NCI-H82 (cell line): Measurements from ENCODE around the gene B3GNT7.
A peak's percentile ranks its signal among the peaks of the same experiment; 100 is the strongest.
"Not testable (repeated sequence)": the region's sequence is repeated elsewhere in the genome, so short reads cannot be mapped to it uniquely, and the experiment has no call there.

Experiments used
- DNase-seq: peaks from one replicate; lab custom pipeline; 2025; lab: John Stamatoyannopoulos, UW

Gene B3GNT7

GRCh38 chr2:231395188-231396057, at the start of gene B3GNT7:
B3GNT7 (plus strand) TSS chr2:231395710; CDS start chr2:231395804, 94 bp downstream.
- DNase-seq: no peak

GRCh38 chr2:231347081-231347480, 48.4 kb upstream of the B3GNT7 start:
- no peak for DNase-seq

GRCh38 chr2:231347638-231348037, 47.9 kb upstream of the B3GNT7 start:
- no peak for DNase-seq

GRCh38 chr2:231348173-231348572, 47.3 kb upstream of the B3GNT7 start:
- peak; percentile 31 for DNase-seq

DNA sequence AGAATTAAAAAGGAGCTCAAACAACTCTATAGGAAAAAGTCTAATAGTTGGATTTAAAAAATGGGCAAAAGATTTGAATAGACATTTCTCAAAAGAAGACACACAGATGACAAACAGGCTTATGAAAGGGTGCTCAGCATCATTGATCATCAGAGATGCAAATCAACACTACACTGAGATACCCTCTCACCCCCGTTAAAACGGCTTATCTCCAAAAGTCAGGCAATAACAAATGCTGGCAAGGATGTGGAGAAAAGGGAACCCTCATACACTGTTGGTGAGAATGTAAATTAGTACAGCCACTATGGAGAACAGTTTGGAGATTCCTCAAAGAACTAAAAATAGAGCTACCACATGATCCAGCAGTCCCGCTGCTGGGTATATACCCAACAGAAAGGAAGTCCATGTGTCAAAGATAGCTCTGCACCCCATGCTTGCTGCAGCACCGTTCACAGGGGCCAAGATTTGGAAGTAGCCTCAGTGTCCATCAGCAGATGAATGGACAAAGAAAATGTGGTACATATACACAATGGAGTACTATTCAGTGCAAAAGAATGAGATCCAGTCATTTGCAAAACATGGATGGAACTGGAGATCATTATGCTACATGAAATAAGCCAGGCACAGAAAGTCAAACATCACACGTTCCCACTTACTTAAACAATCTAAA, 46.7 kb upstream of the B3GNT7 start:
- DNase-seq: no peak

DNA sequence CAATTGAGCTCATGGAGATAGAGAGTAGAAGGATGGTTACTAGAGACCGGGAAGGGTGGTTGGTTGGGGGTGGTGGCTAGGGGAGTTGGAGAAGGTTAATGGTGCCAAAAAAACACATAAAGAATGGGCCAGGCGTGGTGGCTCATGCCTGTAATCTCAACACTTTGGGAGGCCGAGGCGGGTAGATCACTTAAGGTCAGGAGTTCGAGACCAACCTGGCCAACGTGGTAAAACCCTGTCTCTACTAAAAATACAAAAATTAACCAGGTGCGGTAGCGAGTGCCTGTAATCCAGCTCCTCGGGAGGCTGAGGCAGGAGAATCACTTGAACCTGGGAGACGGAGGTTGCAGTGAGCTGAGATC, 46.2 kb upstream of the B3GNT7 start:
- DNase-seq: not testable (repeated sequence)

GRCh38 chr2:231351648-231352047, 43.9 kb upstream of the B3GNT7 start:
- DNase-seq: no peak

DNA sequence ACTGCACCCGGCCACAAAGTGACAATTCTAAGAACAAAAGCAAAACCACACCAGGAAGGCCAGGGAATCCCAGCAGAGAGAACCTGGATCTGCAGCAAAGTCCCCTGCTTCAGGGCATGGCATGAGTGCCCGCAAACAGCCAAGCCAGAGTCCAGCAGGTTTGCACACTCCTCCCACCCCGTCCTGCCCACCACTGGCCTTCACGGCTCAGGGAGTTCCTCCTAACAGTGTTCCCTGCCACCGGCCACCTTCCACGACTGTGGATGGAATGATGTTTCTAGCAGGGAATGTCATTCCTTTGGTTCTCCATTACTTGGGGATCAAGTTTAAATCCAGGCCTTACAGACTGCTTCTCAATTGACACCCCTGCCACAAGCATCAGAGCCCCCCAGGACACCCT, 42.0 kb upstream of the B3GNT7 start:
- DNase-seq: no peak

DNA sequence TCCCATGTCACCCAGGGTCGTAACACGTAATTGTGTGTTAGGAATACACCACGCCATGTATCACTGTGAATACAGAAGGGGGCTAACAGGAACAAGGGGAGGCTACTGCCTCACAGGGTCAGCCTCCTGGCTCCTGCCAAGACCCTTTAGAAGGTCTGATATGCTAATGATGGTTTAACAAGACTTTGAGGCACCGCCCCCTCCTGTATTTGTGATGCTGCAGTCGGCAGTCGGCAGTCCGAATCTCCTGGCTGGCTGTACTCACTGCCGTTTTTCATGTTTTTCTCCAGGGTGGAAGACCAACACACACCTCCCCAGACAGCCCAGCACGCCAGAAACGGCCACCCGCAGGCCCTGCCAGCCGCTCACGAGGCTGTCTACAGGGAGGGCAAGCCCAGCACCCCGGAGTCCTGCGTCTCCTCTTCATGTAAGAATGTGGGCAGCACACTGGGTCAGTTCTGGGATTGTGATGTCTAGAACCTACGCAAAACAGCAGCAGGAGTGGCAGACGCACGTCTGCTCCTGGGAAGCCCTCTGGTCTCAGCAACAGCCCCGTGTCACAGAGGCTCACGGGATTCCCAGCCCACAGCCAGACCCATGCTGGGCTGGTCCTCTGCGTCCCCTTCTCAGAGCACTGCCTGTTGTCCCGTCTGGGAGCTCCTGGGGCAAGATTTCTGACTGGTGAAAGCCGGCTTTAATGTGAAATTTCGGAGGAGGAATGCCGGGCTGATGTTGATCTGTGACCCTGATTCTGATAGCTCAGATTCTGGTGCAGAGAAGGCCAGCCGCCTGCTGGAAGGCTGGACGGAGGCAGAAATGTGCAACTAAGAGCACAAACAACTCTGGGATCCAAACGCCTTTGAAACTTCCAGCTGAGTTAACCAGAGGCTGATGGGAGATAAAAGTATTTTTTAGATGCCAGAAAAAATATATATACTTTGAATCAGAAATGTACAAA, 39.7 kb upstream of the B3GNT7 start:
- no peak for DNase-seq

- no peak for DNase-seq
These were observed 39.1 kb upstream of the B3GNT7 start for GRCh38 chr2:231356466-231356844.

DNA sequence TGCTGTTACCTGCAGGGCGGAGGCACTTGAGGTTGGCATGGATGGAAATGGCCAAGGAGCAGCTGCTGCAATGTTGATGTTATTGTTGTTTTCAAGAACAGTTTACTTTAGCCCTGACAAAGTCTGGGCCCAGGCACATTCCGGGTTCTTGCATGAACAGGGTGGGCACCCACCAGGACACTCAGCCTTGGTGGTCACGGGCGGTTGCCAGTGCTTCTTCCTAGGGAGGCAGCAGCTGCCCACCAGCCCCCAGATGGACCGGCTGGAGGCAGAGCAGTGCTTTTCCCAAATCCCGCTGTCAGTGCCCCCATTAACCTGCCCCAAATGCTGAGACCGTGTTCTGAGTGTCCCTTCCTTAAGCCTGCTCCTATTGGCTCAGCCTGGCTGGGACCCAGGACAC, 38.5 kb upstream of the B3GNT7 start:
- no peak for DNase-seq

DNA sequence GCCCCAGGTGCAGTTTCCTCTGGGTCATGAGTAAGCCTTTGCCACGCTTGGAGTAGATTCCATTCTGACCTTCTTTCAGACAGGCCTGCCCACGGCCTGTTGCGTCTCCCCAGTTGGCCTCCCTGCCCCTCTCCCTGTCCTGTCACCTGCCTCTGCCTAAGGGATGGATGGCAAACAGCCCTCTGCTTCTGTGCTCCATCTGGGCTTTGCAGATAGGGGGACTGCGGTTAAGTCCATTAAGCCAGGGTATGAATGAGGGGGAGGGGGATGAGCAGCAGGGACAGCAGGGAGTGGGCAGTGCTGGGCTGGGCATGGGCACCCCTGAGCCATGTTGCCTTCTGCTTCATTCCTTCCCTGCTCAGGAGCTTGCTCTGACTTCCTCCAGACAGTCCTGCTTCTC, 37.6 kb upstream of the B3GNT7 start:
- DNase-seq: peak; percentile 56

DNA sequence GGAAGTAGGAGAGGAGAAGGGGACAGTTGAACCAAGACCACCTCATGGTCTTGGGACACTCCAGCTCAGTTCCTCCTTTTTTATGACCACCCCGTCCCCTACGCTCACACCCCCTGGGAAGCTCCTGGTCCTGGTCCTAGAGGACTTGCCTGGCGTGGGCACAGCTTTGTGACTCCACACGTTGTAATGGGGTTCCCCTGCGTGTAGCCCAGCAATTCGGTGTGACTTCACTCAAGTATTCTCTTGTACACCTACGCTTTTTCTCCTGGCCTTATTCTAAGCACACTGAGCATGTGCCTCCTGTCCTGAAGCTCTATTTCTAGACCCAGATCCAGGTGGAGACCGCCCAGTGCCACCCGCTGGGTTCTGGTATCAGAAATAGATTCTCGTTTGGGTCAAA, 36.1 kb upstream of the B3GNT7 start:
- DNase-seq: no peak

DNA sequence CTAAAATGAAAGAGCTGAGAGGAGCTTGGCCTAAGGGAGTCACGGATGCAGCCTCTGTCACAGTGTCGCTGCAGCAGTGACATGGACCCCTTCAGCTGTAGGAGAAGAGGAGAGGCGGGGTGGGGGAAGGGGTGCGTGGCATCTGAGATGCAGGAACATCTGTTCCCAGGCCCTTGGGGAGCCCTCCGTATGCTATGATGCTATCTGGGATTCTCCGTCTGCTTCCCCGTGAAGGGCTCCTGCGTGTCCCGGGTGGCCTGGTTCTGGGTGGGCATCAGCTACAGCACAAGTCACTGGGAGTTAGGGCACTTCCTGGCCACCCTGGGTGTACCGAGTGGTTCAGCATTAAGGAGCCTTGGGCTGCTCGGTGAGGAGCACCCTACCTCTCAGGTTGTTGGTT, 35.6 kb upstream of the B3GNT7 start:
- peak; percentile 80 for DNase-seq

GRCh38 chr2:231360401-231360800, 35.1 kb upstream of the B3GNT7 start:
- no peak for DNase-seq

GRCh38 chr2:231360881-231361371, 34.6 kb upstream of the B3GNT7 start:
- no peak for DNase-seq

DNA sequence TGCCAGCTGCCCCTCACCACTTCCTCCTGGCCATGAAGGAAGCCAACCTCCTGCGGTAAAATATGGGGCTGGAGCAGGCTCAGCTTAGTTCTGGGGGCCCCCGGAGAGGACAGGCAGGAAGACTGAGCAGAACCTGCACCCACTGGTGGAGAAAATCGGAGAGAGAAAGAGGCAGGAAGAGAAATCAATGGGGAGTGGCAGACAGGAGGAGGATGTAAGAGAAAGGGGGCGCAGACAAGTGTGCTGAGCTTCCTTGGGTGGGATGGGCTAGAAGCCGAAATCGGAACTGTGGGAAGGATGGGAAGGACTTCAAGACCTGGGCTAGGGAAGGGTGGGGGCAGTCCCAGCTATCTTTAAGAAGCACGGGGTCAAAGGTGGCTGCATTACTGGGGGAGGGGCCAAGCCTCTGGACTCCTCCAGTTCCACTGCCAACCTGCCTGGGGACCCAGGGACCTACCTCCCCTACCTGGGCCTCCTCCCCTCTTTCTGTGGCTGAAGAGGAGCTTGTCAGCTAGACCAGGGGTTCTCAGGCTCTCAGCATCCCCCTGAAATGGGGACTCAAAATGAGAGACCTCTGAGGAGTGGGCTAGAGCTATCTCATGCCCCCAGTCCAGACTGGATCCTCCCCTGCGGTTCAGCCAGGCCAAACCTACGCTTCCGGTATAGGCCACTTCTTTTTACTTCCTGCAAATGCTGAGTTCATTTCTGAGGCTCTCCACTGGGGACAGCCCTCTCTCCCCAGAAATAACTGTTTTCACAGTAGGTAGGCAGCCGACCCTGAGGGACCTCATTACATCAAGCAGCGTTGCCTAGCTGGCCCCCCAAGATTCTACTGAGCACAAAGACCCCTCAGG, 33.6 kb upstream of the B3GNT7 start:
- no peak for DNase-seq

- no peak for DNase-seq
These were observed 32.8 kb upstream of the B3GNT7 start for GRCh38 chr2:231362555-231363184.

GRCh38 chr2:231364061-231364460, 31.4 kb upstream of the B3GNT7 start:
- DNase-seq: no peak

DNA sequence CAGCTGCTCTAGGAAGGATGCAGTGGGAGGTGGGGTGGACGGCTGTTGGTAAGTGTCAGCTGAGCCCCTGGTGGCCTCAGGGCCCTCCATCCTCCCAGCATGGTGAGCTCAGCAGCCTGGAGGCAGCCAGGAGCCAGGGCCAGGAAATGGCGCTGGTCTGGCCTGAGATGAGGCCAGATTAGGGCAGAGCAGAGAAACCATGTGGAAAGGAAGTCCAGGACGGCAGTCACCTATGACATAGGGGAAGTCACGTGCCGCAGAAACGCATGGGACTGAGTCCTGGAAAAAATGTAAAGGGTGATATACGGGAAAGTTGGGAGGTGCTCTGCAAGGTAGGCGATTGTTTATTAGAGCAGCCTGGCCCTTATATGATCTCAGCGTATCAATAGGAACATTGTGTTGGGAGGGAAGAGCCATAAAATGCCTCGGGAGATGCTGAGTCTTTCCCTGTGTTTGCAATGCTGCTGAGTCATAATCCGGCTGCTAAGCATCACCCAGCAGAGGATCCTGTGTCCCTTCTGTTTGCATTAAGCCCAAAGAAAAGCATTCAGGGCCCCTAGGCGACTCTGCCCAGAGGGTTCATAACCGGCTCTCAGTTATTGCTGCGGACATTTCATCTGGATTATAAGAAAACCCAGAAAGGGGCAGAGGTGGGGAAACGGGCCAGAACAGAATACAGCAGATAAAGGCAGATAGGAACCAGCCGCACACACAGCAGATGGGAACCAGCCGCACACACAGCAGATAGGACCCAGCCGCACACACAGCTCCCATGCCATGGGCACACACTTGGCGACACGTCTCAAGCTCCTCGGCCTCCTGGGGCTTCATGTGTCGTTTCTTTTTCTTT, 30.3 kb upstream of the B3GNT7 start:
- peak; percentile 93 for DNase-seq
